ENCODE data around the gene NAA40. TPM values are rescaled to one million over a fixed set of nuclear protein-coding genes. Genes with fewer than 3 reads are reported as not detected.

Gene NAA40
- total and polyA plus RNA-seq, 2 of the 13 experiments (the other 11 are each of a cell fraction or from before 2014, with no cell fraction given): 11.1 to 17.9 TPM

DNA sequence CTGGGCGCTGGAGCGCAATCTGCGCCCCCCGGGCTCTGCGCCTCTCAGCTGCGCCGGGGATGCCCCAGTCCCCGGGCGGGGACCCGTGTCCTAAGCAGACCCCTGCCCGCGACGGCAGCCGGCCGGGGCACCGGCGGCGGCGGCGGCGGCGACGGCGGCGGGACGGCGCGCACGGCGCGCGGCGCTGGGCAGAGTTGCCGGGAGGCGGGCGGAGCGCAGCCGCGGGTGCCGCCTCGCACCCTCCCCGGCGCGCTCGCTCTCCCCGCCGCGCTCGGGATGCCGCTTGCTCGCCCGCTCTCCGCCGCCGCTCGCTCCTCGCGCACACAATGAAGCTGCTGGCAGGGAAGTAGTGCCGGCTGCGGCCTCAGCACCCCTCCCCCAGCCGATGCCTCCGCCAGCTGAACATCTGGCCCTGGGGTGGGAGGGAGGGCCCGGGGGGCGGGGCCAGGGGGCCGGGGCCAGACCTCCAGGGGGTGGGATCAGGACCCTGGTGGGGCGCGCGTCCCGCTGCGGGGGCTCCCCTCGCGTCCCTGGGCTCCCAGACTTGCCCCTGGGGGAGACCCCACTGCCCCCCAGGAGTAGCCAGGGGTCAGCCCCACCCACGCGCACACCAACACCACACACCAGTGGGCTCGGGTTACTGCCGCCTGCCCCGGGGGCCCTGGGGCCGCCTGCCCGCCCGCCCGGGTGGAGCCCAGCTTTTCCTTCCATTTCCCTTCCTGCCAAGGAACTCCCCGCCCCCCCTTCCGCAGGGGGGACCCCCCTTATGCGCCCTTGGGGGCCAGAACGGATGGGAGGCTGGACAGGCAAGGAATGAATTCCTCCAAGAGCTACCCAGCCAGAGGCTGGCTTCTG, 21.7 kb upstream of the NAA40 start, which contains the start of gene RCOR2 (continued):
- TF ChIP-seq ZKSCAN5 (CRISPR knock-in tag; IDR thresholded peaks at IDR 0.05) (no peak), RORA (CRISPR knock-in tag; IDR thresholded peaks at IDR 0.05) (no peak), ZNF839 (CRISPR knock-in tag; IDR thresholded peaks at IDR 0.05; ENCODE audit: borderline replicate concordance) (no peak), ZNF629 (CRISPR knock-in tag; conservative IDR thresholded peaks at IDR 0.05) (no peak), ZNF17 (CRISPR knock-in tag; IDR thresholded peaks at IDR 0.05) (no peak), ZMYM4 (CRISPR knock-in tag; IDR thresholded peaks at IDR 0.05) (no peak), ZNF441 (CRISPR knock-in tag; IDR thresholded peaks at IDR 0.05; ENCODE audit: borderline replicate concordance) (no peak), MTA1 (CRISPR knock-in tag; IDR thresholded peaks at IDR 0.05; ENCODE audit: borderline replicate concordance) (no peak), KAT8 (CRISPR knock-in tag; IDR thresholded peaks at IDR 0.05) (no peak), SUZ12 (IDR thresholded peaks at IDR 0.05; ENCODE audit: low read depth, low read length) (no peak), SRSF4 (IDR thresholded peaks at IDR 0.05; ENCODE audit: low read depth, low read length, poor library complexity, severe bottlenecking) (no peak), SP1 (IDR thresholded peaks at IDR 0.05) (no peak), SP1 (CRISPR knock-in tag; IDR thresholded peaks at IDR 0.05) (peak; percentile 73; the same call in 1 of the 2 replicates), FOXA3 (CRISPR knock-in tag; IDR thresholded peaks at IDR 0.05) (peak; percentile 36; the same call in 1 of the 2 replicates), CCAR2 (optimal IDR thresholded peaks at IDR 0.05; ENCODE audit: low read depth, low read length) (no peak), PHF5A (CRISPR knock-in tag; IDR thresholded peaks at IDR 0.05; ENCODE audit: low read depth, unreplicated experiment) (no peak), PAX8 (CRISPR knock-in tag; IDR thresholded peaks at IDR 0.05; ENCODE audit: borderline replicate concordance) (no peak), ZNF30 (CRISPR knock-in tag; IDR thresholded peaks at IDR 0.05) (no peak), TARDBP (CRISPR knock-in tag; IDR thresholded peaks at IDR 0.05) (no peak; the same call in 1 of the 2 replicates)
- TF ChIP-seq, protein P1, sequence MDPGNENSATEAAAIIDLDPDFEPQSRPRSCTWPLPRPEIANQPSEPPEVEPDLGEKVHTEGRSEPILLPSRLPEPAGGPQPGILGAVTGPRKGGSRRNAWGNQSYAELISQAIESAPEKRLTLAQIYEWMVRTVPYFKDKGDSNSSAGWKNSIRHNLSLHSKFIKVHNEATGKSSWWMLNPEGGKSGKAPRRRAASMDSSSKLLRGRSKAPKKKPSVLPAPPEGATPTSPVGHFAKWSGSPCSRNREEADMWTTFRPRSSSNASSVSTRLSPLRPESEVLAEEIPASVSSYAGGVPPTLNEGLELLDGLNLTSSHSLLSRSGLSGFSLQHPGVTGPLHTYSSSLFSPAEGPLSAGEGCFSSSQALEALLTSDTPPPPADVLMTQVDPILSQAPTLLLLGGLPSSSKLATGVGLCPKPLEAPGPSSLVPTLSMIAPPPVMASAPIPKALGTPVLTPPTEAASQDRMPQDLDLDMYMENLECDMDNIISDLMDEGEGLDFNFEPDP (CRISPR knock-in tag; conservative IDR thresholded peaks at IDR 0.05): no peak
- TF ChIP-seq, protein P2, sequence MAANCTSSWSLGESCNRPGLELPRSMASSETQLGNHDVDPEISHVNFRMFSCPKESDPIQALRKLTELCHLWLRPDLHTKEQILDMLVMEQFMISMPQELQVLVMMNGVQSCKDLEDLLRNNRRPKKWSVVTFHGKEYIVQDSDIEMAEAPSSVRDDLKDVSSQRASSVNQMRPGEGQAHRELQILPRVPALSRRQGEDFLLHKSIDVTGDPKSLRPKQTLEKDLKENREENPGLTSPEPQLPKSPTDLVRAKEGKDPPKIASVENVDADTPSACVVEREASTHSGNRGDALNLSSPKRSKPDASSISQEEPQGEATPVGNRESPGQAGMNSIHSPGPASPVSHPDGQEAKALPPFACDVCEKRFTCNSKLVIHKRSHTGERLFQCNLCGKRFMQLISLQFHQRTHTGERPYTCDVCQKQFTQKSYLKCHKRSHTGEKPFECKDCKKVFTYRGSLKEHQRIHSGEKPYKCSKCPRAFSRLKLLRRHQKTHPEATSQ (CRISPR knock-in tag; IDR thresholded peaks at IDR 0.05; ENCODE audit: borderline replicate concordance): no peak
- TF ChIP-seq, protein P3, sequence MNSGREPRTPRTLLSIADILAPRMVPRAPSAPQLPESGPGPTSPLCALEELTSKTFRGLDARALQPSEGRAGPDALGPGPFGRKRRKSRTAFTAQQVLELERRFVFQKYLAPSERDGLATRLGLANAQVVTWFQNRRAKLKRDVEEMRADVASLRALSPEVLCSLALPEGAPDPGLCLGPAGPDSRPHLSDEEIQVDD (CRISPR knock-in tag; IDR thresholded peaks at IDR 0.05; ENCODE audit: borderline replicate concordance): no peak
- TF ChIP-seq, protein P4, sequence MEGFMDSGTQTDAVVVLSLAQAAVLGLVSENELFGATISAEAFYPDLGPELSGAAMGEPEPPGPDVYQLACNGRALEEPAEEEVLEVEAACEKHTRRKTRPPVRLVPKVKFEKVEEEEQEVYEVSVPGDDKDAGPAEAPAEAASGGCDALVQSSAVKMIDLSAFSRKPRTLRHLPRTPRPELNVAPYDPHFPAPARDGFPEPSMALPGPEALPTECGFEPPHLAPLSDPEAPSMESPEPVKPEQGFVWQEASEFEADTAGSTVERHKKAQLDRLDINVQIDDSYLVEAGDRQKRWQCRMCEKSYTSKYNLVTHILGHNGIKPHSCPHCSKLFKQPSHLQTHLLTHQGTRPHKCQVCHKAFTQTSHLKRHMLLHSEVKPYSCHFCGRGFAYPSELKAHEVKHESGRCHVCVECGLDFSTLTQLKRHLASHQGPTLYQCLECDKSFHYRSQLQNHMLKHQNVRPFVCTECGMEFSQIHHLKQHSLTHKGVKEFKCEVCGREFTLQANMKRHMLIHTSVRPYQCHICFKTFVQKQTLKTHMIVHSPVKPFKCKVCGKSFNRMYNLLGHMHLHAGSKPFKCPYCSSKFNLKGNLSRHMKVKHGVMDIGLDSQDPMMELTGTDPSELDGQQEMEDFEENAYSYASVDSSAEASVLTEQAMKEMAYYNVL (CRISPR knock-in tag; IDR thresholded peaks at IDR 0.05; ENCODE audit: borderline replicate concordance): no peak
- TF ChIP-seq, protein P5, sequence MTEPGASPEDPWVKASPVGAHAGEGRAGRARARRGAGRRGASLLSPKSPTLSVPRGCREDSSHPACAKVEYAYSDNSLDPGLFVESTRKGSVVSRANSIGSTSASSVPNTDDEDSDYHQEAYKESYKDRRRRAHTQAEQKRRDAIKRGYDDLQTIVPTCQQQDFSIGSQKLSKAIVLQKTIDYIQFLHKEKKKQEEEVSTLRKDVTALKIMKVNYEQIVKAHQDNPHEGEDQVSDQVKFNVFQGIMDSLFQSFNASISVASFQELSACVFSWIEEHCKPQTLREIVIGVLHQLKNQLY (CRISPR knock-in tag; IDR thresholded peaks at IDR 0.05): no peak
- TF ChIP-seq, protein P6, sequence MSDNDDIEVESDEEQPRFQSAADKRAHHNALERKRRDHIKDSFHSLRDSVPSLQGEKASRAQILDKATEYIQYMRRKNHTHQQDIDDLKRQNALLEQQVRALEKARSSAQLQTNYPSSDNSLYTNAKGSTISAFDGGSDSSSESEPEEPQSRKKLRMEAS (IDR thresholded peaks at IDR 0.05): peak; percentile 85
